Measurements from ENCODE around the gene CCDC83. TPM values are rescaled to one million over a fixed set of nuclear protein-coding genes. Genes with fewer than 3 reads are reported as not detected.

Gene CCDC83
- total RNA-seq, 1 experiment from 2014 or later: not detected

DNA sequence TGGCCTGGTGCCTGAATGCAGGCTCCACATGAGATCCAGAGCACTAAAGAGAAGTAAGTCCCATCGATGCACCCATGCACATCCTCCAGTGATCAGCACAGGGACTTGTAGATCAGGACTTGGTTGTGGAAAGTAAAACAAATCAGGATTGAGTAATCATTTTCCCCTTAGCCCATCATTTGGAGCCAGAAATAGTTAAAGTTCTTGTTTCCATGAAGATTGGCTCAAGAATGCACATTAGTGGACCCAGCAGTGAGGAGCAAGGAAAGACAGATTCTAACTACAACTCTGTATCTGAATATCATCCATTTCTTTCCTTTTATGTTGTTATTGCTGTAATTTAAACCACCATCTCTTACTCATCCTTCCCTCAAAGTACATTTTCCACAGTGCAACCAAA, 19.1 kb downstream of the CCDC83 start:
- Histone ChIP-seq H3K4me2 (ENCODE audit: insufficient read depth, insufficient read length, low read length) (no peak overlapping the region), H4K8ac (replicated peaks; ENCODE audit: insufficient read length, low read depth, low read length) (no peak overlapping the region), H3K23ac (ENCODE audit: insufficient read length, low read depth, low read length) (no peak overlapping the region), H3K4me1 (ENCODE audit: insufficient read depth, low read length) (no peaks in the 10 kb centered on the region), H2BK15ac (ENCODE audit: low read depth, low read length) (no peak overlapping the region), H3K79me1 (ENCODE audit: insufficient read depth, low read depth, low read length, poor library complexity, severe bottlenecking) (no peaks in the 10 kb centered on the region), H3K23me2 (ENCODE audit: insufficient read length, low read depth, low read length, poor library complexity, severe bottlenecking) (no peaks in the 10 kb centered on the region), H4K5ac (ENCODE audit: insufficient read length, low read depth, low read length) (no peak overlapping the region), H2AFZ (ENCODE audit: low read length) (no peak overlapping the region), H2BK5ac (ENCODE audit: insufficient read length, low read length) (no peak overlapping the region), H2BK120ac (ENCODE audit: low read depth, low read length, poor library complexity, severe bottlenecking) (no peak overlapping the region), H3K27ac (ENCODE audit: insufficient read length, low read depth, low read length) (no peak overlapping the region), H2AK5ac (ENCODE audit: insufficient read length, low read length) (no peak overlapping the region), H4K91ac (ENCODE audit: insufficient read length, low read depth, low read length) (no peak overlapping the region), H3K27me3 (ENCODE audit: insufficient read depth, low read length) (no peaks in the 10 kb centered on the region), H3K18ac (ENCODE audit: insufficient read length, low read depth, low read length) (no peak overlapping the region), H4K20me1 (ENCODE audit: control insufficient read depth, insufficient read depth, insufficient read length) (no peaks in the 10 kb centered on the region), H3T11ph (ENCODE audit: low read length) (no peak overlapping the region), H2BK20ac (ENCODE audit: low read depth, low read length, poor library complexity, severe bottlenecking) (no peak overlapping the region), H3K9me3 (ENCODE audit: control insufficient read depth, low read depth, low read length) (no peaks in the 10 kb centered on the region), H3K56ac (ENCODE audit: insufficient read length, low read depth, low read length) (no peak overlapping the region), H3K9ac (ENCODE audit: extremely low read depth, insufficient read length, low read length) (no peak overlapping the region), H3K79me2 (ENCODE audit: insufficient read depth, low read length) (no peaks in the 10 kb centered on the region), H2BK12ac (ENCODE audit: insufficient read length, low read depth, low read length) (no peak overlapping the region), H3K14ac (ENCODE audit: insufficient read depth, low read length) (no peak overlapping the region), H3K4ac (ENCODE audit: low read depth, low read length) (no peak overlapping the region)
- WGBS (ENCODE audit: extremely low coverage, insufficient read length, low lambda C conversion rate): no CpG with 5 or more reads among the region's 1 CpG
- Mint-ChIP-seq H3K27me3 (ENCODE audit: low read depth) (no peaks in the 10 kb centered on the region), H3K36me3 (ENCODE audit: insufficient read depth in 1 of 3, low read depth in 3 of 3) (no peaks in the 10 kb centered on the region), H3K9me3 (no peaks in the 10 kb centered on the region), H3K27ac (no peak overlapping the region), H3K4me3 (no peak overlapping the region), H3K4me1 (no peaks in the 10 kb centered on the region)
- DNase-seq: no peak
- TF ChIP-seq, protein P1, sequence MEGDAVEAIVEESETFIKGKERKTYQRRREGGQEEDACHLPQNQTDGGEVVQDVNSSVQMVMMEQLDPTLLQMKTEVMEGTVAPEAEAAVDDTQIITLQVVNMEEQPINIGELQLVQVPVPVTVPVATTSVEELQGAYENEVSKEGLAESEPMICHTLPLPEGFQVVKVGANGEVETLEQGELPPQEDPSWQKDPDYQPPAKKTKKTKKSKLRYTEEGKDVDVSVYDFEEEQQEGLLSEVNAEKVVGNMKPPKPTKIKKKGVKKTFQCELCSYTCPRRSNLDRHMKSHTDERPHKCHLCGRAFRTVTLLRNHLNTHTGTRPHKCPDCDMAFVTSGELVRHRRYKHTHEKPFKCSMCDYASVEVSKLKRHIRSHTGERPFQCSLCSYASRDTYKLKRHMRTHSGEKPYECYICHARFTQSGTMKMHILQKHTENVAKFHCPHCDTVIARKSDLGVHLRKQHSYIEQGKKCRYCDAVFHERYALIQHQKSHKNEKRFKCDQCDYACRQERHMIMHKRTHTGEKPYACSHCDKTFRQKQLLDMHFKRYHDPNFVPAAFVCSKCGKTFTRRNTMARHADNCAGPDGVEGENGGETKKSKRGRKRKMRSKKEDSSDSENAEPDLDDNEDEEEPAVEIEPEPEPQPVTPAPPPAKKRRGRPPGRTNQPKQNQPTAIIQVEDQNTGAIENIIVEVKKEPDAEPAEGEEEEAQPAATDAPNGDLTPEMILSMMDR (conservative IDR thresholded peaks at IDR 0.05): no peak

Data from H9 (cell line).